ENCODE measurements around the gene PADI6. TPM values are rescaled to one million over a fixed set of nuclear protein-coding genes. Genes with fewer than 3 reads are reported as not detected.

Gene PADI6
- total and polyA plus RNA-seq, 2 experiments from 2014 or later, result not detected

DNA sequence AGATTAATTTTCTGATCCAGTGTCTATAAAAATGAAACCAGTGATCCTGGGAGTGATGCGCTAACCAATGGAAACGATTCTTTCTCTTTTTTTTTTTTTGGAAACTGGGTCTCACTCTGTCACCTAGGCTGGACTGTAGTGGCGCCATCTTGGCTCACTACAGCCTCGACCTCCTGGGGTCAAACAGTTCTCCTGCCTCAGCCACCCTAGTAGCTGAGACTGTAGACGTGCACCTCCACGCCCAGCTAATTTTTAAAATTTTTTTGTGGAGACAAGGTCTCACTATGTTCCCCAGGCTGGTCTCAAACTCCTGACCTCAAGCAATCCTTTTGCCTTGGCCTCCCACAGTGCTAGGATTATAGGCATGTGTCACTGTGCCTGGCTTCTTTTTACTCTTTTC, 70.8 kb downstream of the PADI6 start:
- Histone ChIP-seq H4K20me1 (ENCODE audit: insufficient read depth, poor library complexity, severe bottlenecking) (no peaks in the 10 kb centered on the region), H3K27ac (no peak overlapping the region), H3K9me2 (replicated peaks; ENCODE audit: insufficient read depth) (no peaks in the 10 kb centered on the region), H2AFZ (no peak overlapping the region), H3K79me2 (peaks cover 10% of the 10 kb centered on the region), H3K36me3 (replicated peaks; ENCODE audit: insufficient read depth, low read depth) (no peaks in the 10 kb centered on the region), H3K4me3 (no peak overlapping the region), H3K9me3 (ENCODE audit: low read depth) (no peaks in the 10 kb centered on the region), H3K4me1 (ENCODE audit: insufficient read depth) (peaks cover 15% of the 10 kb centered on the region), H3K27me3 (no peaks in the 10 kb centered on the region), H3K4me2 (no peak overlapping the region)
- TF ChIP-seq CTCF (IDR thresholded peaks at IDR 0.05; ENCODE audit: poor library complexity) (no peak), EZH2 (IDR thresholded peaks at IDR 0.05; ENCODE audit: borderline replicate concordance) (no peak), EZH2phosphoT487 (IDR thresholded peaks at IDR 0.05; ENCODE audit: low read depth, severe bottlenecking, unreplicated experiment) (no peak)
- no peak for DNase-seq (ENCODE audit: low spot score)
- 92% methylated on average over 6 of the region's 6 CpGs for WGBS (ENCODE audit: low lambda C conversion rate, missing lambda C conversion rate)

- Histone ChIP-seq H3K4me3 (no peak overlapping the region), H2AFZ (no peak overlapping the region), H3K4me2 (no peak overlapping the region), H3K9me2 (replicated peaks; ENCODE audit: insufficient read depth) (no peaks in the 10 kb centered on the region), H3K9me3 (ENCODE audit: low read depth) (no peaks in the 10 kb centered on the region), H3K36me3 (replicated peaks; ENCODE audit: insufficient read depth, low read depth) (no peaks in the 10 kb centered on the region), H3K27ac (no peak overlapping the region), H3K79me2 (no peaks in the 10 kb centered on the region), H4K20me1 (ENCODE audit: insufficient read depth, poor library complexity, severe bottlenecking) (no peaks in the 10 kb centered on the region), H3K4me1 (ENCODE audit: insufficient read depth) (no peaks in the 10 kb centered on the region), H3K27me3 (no peaks in the 10 kb centered on the region)
- DNase-seq (ENCODE audit: low spot score), result no peak
- TF ChIP-seq CTCF (IDR thresholded peaks at IDR 0.05; ENCODE audit: poor library complexity), result no peak
- no peak for TF ChIP-seq EZH2phosphoT487 (IDR thresholded peaks at IDR 0.05; ENCODE audit: low read depth, severe bottlenecking, unreplicated experiment)
- no peak for TF ChIP-seq EZH2 (IDR thresholded peaks at IDR 0.05; ENCODE audit: borderline replicate concordance)
- WGBS (ENCODE audit: low lambda C conversion rate, missing lambda C conversion rate), result 87% methylated on average over 12 of the region's 12 CpGs
Observed at GRCh38 chr1:17447501-17447992, 75.6 kb downstream of the PADI6 start.

Other genes starting within 250 kb of the PADI6 start
- gene PADI1, start 167.1 kb upstream of the PADI6 start, total RNA-seq, result not detected in 2 replicates
- 0.51 TPM in 1 of 2 replicates, not detected in the other for gene PADI1, start 167.1 kb upstream of the PADI6 start, polyA plus RNA-seq
- gene PADI3, start 123.1 kb upstream of the PADI6 start, total RNA-seq, result not detected in 2 replicates
- not detected in 2 replicates for gene PADI3, start 123.1 kb upstream of the PADI6 start, polyA plus RNA-seq
- not detected in 2 replicates for gene PADI4, start 64.0 kb upstream of the PADI6 start, total RNA-seq
- not detected in 2 replicates for gene PADI4, start 64.0 kb upstream of the PADI6 start, polyA plus RNA-seq
- gene RCC2, start 67.5 kb downstream of the PADI6 start, total RNA-seq, result 42.1 and 56.9 TPM in 2 replicates
- 22.5 and 25.1 TPM in 2 replicates for gene RCC2, start 67.5 kb downstream of the PADI6 start, polyA plus RNA-seq
- 33.0 and 48.3 TPM in 2 replicates for gene ARHGEF10L, start 167.5 kb downstream of the PADI6 start, total RNA-seq
- gene ARHGEF10L, start 167.5 kb downstream of the PADI6 start, polyA plus RNA-seq, result 40.4 and 48.2 TPM in 2 replicates

All from hepatocyte (in vitro differentiated cells).